A549 (cell line): ENCODE results near the gene GRAMD2A.

ENCODE experiments used
- EP300 ChIP-seq, 2 experiments: fragments of >200 bp; sonication (Bioruptor Twin); formaldehyde crosslinking; IDR thresholded peaks; 2 replicates in 1 of 2; 3 replicates in 1 of 2; pipeline ENCODE4 v1.6.1; 2016 to 2017
- GATA3 ChIP-seq: IDR thresholded peaks from 2 replicates; pipeline ENCODE4 v1.6.1; 2012; ENCODE audit warnings: borderline replicate concordance
- JUNB ChIP-seq: fragments of >200 bp; sonication (Bioruptor Twin); formaldehyde crosslinking; IDR thresholded peaks from 2 replicates; pipeline ENCODE4 v1.6.1; 2016
- KDM5A ChIP-seq: fragments of 200-600 bp; sonication (generic); IDR thresholded peaks from 2 replicates; pipeline ENCODE4 v1.6.1; 2016; ENCODE audit warnings: antibody characterized with exemption, mild to moderate bottlenecking
- MAFK ChIP-seq: fragments of 450-650 bp; IDR thresholded peaks from 2 replicates; pipeline ENCODE4 v1.6.1; 2014; ENCODE audit not compliant: partially characterized antibody
- POLR2A ChIP-seq: IDR thresholded peaks from 2 replicates; pipeline ENCODE4 v1.6.1; 2012; ENCODE audit warnings: mild to moderate bottlenecking, low read length
- POLR2AphosphoS2 ChIP-seq: conservative IDR thresholded peaks from 2 replicates; pipeline ENCODE4 v1.6.1; 2012; ENCODE audit warnings: low read length, improper control_type of control experiment, inconsistent platforms
- RCOR1 ChIP-seq: fragments of 150-350 bp; IDR thresholded peaks from 2 replicates; pipeline ENCODE4 v1.6.1; 2014; ENCODE audit warnings: antibody characterized with exemption, low read length, low read depth
- RFX5 ChIP-seq: fragments of 450-650 bp; IDR thresholded peaks from 2 replicates; pipeline ENCODE4 v1.7.1; 2014; ENCODE audit warnings: antibody characterized with exemption, mild to moderate bottlenecking, moderate library complexity
- ZSCAN20 ChIP-seq: fragments of 250-450 bp; sonication (Bioruptor Pico); IDR thresholded peaks from 2 replicates; pipeline ENCODE4 v1.8.0; 2022; ENCODE audit warnings: mild to moderate bottlenecking, moderate library complexity
- TF ChIP-seq, protein P1 (sequence below): IDR thresholded peaks from 2 replicates; pipeline ENCODE4 v1.6.1; 2012
- TF ChIP-seq, protein P2 (sequence below): fragments of >200 bp; sonication (Bioruptor Twin); formaldehyde crosslinking; IDR thresholded peaks from 3 replicates; pipeline ENCODE4 v1.5.1; 2016
- TF ChIP-seq, protein P3 (sequence below): fragments of 250-450 bp; sonication (Bioruptor Pico); IDR thresholded peaks from 2 replicates; pipeline ENCODE4 v1.5.0; 2020; ENCODE audit warnings: low read depth, mild to moderate bottlenecking, moderate library complexity

DNA sequence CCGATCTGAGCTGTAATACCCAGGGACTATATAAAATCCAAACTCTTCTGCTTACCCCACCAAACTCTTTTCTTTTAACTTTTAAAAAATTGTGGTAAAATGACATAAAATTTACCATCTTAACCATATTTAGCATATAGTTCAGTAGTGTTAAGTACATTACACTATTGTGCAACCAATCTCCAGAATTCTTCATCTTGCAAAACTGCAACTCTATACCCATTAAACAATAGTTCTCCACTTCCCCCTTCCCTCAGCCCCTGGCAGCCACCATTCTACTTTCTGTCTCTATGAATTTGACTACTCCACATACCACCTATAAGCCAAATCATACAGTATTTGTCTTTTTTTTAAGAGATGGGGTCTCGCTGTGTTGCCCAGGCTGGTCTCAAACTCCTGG lies 40.7 kb downstream of the GRAMD2A start:
- TF ChIP-seq EP300 (IDR thresholded peaks at IDR 0.05) = no peak
- TF ChIP-seq POLR2A = no peak
- TF ChIP-seq, protein P1, sequence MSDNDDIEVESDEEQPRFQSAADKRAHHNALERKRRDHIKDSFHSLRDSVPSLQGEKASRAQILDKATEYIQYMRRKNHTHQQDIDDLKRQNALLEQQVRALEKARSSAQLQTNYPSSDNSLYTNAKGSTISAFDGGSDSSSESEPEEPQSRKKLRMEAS = no peak
- TF ChIP-seq JUNB = no peak
- TF ChIP-seq KDM5A = no peak
- TF ChIP-seq, protein P2, sequence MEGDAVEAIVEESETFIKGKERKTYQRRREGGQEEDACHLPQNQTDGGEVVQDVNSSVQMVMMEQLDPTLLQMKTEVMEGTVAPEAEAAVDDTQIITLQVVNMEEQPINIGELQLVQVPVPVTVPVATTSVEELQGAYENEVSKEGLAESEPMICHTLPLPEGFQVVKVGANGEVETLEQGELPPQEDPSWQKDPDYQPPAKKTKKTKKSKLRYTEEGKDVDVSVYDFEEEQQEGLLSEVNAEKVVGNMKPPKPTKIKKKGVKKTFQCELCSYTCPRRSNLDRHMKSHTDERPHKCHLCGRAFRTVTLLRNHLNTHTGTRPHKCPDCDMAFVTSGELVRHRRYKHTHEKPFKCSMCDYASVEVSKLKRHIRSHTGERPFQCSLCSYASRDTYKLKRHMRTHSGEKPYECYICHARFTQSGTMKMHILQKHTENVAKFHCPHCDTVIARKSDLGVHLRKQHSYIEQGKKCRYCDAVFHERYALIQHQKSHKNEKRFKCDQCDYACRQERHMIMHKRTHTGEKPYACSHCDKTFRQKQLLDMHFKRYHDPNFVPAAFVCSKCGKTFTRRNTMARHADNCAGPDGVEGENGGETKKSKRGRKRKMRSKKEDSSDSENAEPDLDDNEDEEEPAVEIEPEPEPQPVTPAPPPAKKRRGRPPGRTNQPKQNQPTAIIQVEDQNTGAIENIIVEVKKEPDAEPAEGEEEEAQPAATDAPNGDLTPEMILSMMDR = no peak
- no peak for TF ChIP-seq GATA3
- no peak for TF ChIP-seq ZSCAN20
- no peak for TF ChIP-seq POLR2AphosphoS2
- TF ChIP-seq RCOR1 = no peak
- no peak for TF ChIP-seq MAFK
- TF ChIP-seq, protein P3, sequence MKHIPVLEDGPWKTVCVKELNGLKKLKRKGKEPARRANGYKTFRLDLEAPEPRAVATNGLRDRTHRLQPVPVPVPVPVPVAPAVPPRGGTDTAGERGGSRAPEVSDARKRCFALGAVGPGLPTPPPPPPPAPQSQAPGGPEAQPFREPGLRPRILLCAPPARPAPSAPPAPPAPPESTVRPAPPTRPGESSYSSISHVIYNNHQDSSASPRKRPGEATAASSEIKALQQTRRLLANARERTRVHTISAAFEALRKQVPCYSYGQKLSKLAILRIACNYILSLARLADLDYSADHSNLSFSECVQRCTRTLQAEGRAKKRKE = no peak
- TF ChIP-seq RFX5 = no peak
